Activated T-helper 1 cell treated with Interleukin-2 at 50 U/mL for 16 hours (primary cell): ENCODE data around the gene CDK19.
"Not testable (repeated sequence)": the region's sequence is repeated elsewhere in the genome, so short reads cannot be mapped to it uniquely, and the experiment has no call there.

ENCODE experiments used
- DNase-seq: peaks from one replicate; pipeline ENCODE4 v3.0.0-alpha.2; 2020; ENCODE audit warnings: low read depth

CDK19 gene

GRCh38 chr6:110756817-110757216, 58.5 kb downstream of the CDK19 start:
- no peak for DNase-seq

GRCh38 chr6:110755411-110755834, 59.8 kb downstream of the CDK19 start:
- DNase-seq = no peak

GRCh38 chr6:110753936-110754668, 61.2 kb downstream of the CDK19 start:
- DNase-seq = not testable (repeated sequence)

- no peak for DNase-seq
Observed at GRCh38 chr6:110748453-110748852, 66.8 kb downstream of the CDK19 start.

GRCh38 chr6:110746680-110747079, 68.6 kb downstream of the CDK19 start:
- no peak for DNase-seq

GRCh38 chr6:110744991-110745390, 70.3 kb downstream of the CDK19 start:
- no peak for DNase-seq

GRCh38 chr6:110742552-110742951, 72.7 kb downstream of the CDK19 start:
- DNase-seq = not testable (repeated sequence)

- no peak for DNase-seq
Observed at GRCh38 chr6:110741517-110741916, 73.8 kb downstream of the CDK19 start.

GRCh38 chr6:110738899-110739365, 76.3 kb downstream of the CDK19 start:
- no peak for DNase-seq

GRCh38 chr6:110735666-110736065, 79.6 kb downstream of the CDK19 start:
- DNase-seq = no peak

GRCh38 chr6:110731898-110732297, 83.4 kb downstream of the CDK19 start:
- DNase-seq = no peak

GRCh38 chr6:110731196-110731595, 84.1 kb downstream of the CDK19 start:
- no peak for DNase-seq

GRCh38 chr6:110728501-110728900, 86.8 kb downstream of the CDK19 start:
- no peak for DNase-seq

GRCh38 chr6:110723017-110723416, 92.3 kb downstream of the CDK19 start:
- no peak for DNase-seq

- no peak for DNase-seq
Observed at GRCh38 chr6:110720066-110720465, 95.2 kb downstream of the CDK19 start.

- DNase-seq = not testable (repeated sequence)
Observed at GRCh38 chr6:110719601-110720000, 95.7 kb downstream of the CDK19 start.

GRCh38 chr6:110714143-110714542, 101.1 kb downstream of the CDK19 start:
- DNase-seq = no peak

GRCh38 chr6:110712238-110712637, 103.0 kb downstream of the CDK19 start:
- no peak for DNase-seq

- DNase-seq = no peak
Observed at GRCh38 chr6:110710115-110710514, 105.2 kb downstream of the CDK19 start.

- DNase-seq = no peak
Observed at GRCh38 chr6:110708295-110708950, 106.8 kb downstream of the CDK19 start.

- no peak for DNase-seq
Observed at GRCh38 chr6:110705543-110705942, 109.7 kb downstream of the CDK19 start.

GRCh38 chr6:110703906-110704594, 111.2 kb downstream of the CDK19 start:
- DNase-seq = no peak
